Endothelial cell of umbilical vein (primary cell): Measurements from ENCODE around the gene DSG3. TPM values are rescaled to one million over a fixed set of nuclear protein-coding genes. Genes with fewer than 3 reads are reported as not detected.

ENCODE experiments used
- BruUV-seq: library from RNA; stranded (reverse); fragments of 400-500 nt; replicated peaks from 2 replicates; lab custom pipeline; 2021; lab: Mats Ljungman, UMichigan
- CTCF ChIA-PET: fragments of 300-600, 350-600 bp; sonication (Branson Sonifier 250); formaldehyde crosslinking; loops from one replicate; lab custom pipeline; 2021; ENCODE audit warnings: antibody characterized with exemption, inconsistent platforms; lab: Charles Lee
- POLR2A ChIA-PET: fragments of 300-600, 350-600 bp; sonication (Branson Sonifier 250); formaldehyde crosslinking; loops from one replicate; lab custom pipeline; 2021; ENCODE audit warnings: antibody characterized with exemption, inconsistent platforms; lab: Charles Lee
- DNase-seq: peaks from one replicate; pipeline ENCODE4 v3.0.0-alpha.2; 2011; ENCODE audit warnings: low read depth, low spot score
- FAIRE-seq: peaks from 2 replicates; lab custom pipeline; 2011; peaks lifted over from hg19 to GRCh38; lab: Jason Lieb, UNC
- H2AFZ ChIP-seq: 2 replicates; pipeline ENCODE4 v1.6.0; 2012; ENCODE audit warnings: low read depth, low read length, control low read depth, inconsistent platforms
- H3K27ac ChIP-seq: 2 replicates; pipeline ENCODE4 v1.5.1; 2011; ENCODE audit warnings: low read depth, mild to moderate bottlenecking, control low read depth, low read length, moderate library complexity; ENCODE audit not compliant: insufficient read depth
- H3K27me3 ChIP-seq, 2 experiments: 2 replicates each; pipeline versions ENCODE4 v1.6.0 to v1.6.1; 2011; ENCODE audit warnings: low read length in 2 of 2, mixed read lengths in 1 of 2; ENCODE audit not compliant: control insufficient read depth in 2 of 2, insufficient read depth in 2 of 2
- H3K36me3 ChIP-seq, 2 experiments: 2 replicates in 1 of 2; 3 replicates in 1 of 2; pipeline ENCODE4 v1.5.1; 2011; ENCODE audit warnings: low read length in 2 of 2, mild to moderate bottlenecking in 1 of 2, moderate library complexity in 1 of 2; ENCODE audit not compliant: control insufficient read depth in 2 of 2, insufficient read depth in 2 of 2; ENCODE audit errors: extremely low read depth in 1 of 2
- H3K4me1 ChIP-seq: 3 replicates; pipeline ENCODE4 v1.5.1; 2011; ENCODE audit warnings: mild to moderate bottlenecking, low read length; ENCODE audit not compliant: control insufficient read depth, insufficient read depth; ENCODE audit errors: extremely low read depth
- H3K4me2 ChIP-seq: 2 replicates; pipeline ENCODE4 v1.6.1; 2011; ENCODE audit warnings: low read length, control low read depth, mixed read lengths; ENCODE audit not compliant: insufficient read depth
- H3K4me3 ChIP-seq, 3 experiments: fragments of 200-600 bp in 1 of 3; sonication (generic), shearing (Covaris generic) in 1 of 3; replicated peaks in 1 of 3; 2 replicates each; pipeline ENCODE4 v1.5.1; 2011 to 2016; ENCODE audit warnings: control low read depth in 3 of 3, low read length in 3 of 3, mild to moderate bottlenecking in 2 of 3, inconsistent platforms in 1 of 3, low read depth in 1 of 3, moderate library complexity in 1 of 3; ENCODE audit not compliant: insufficient read depth in 1 of 3
- H3K79me2 ChIP-seq: 2 replicates; pipeline ENCODE4 v1.6.0; 2012; ENCODE audit warnings: low read length, inconsistent platforms; ENCODE audit not compliant: control insufficient read depth, insufficient read depth
- H3K9ac ChIP-seq: replicated peaks from 2 replicates; pipeline ENCODE3; 2011; ENCODE audit warnings: low read length, control low read depth; ENCODE audit not compliant: insufficient read depth; ENCODE audit errors: extremely low read depth
- H3K9me1 ChIP-seq: replicated peaks from 3 replicates; pipeline ENCODE4 v1.6.0; 2011; ENCODE audit warnings: mild to moderate bottlenecking, low read length; ENCODE audit not compliant: control insufficient read depth, insufficient read depth; ENCODE audit errors: extremely low read depth
- H3K9me3 ChIP-seq: replicated peaks from 2 replicates; pipeline ENCODE4 v1.5.1; 2012; ENCODE audit warnings: low read length, inconsistent platforms; ENCODE audit not compliant: control insufficient read depth, insufficient read depth
- H4K20me1 ChIP-seq: replicated peaks from 2 replicates; pipeline ENCODE3; 2011; ENCODE audit warnings: mild to moderate bottlenecking, low read length; ENCODE audit not compliant: control insufficient read depth, insufficient read depth; ENCODE audit errors: extremely low read depth
- CTCF ChIP-seq, 2 donors: IDR thresholded peaks; 1 replicate in 1 of 2; 2 replicates in 1 of 2; pipeline ENCODE4 v1.5.1; 2011; ENCODE audit warnings: low read length in 2 of 2, mild to moderate bottlenecking in 2 of 2, moderate library complexity in 2 of 2, control low read depth in 1 of 2, inconsistent platforms in 1 of 2, low read depth in 1 of 2; ENCODE audit not compliant: insufficient read depth in 1 of 2; ENCODE audit errors: extremely low read depth in 1 of 2
- EZH2 ChIP-seq: IDR thresholded peaks from 2 replicates; pipeline ENCODE4 v1.6.1; 2012; ENCODE audit warnings: borderline replicate concordance, low read depth, mild to moderate bottlenecking, moderate library complexity, low read length, inconsistent platforms; ENCODE audit not compliant: severe bottlenecking
- FOS ChIP-seq: IDR thresholded peaks from 2 replicates; pipeline ENCODE4 v1.6.1; 2011; ENCODE audit warnings: mild to moderate bottlenecking, low read length, moderate library complexity, borderline replicate concordance; ENCODE audit not compliant: insufficient read depth
- GATA2 ChIP-seq: IDR thresholded peaks from 2 replicates; pipeline ENCODE4 v1.7.0; 2011; ENCODE audit warnings: low read depth, mild to moderate bottlenecking, moderate library complexity, mixed read lengths, low read length; ENCODE audit not compliant: insufficient read length, insufficient read depth
- JUN ChIP-seq: IDR thresholded peaks from 2 replicates; pipeline ENCODE4 v1.6.1; 2011; ENCODE audit warnings: borderline replicate concordance, low read depth; ENCODE audit not compliant: insufficient read length, insufficient read depth
- MYC ChIP-seq: IDR thresholded peaks from one replicate; pipeline ENCODE4 v1.6.1; 2011; ENCODE audit warnings: mild to moderate bottlenecking, low read depth, low read length
- POLR2A ChIP-seq: IDR thresholded peaks from 2 replicates; pipeline ENCODE4 v1.6.1; 2012; ENCODE audit warnings: low read depth, mild to moderate bottlenecking, control low read depth, low read length
- POLR2AphosphoS5 ChIP-seq: IDR thresholded peaks from 2 replicates; pipeline ENCODE4 v1.6.1; 2012; ENCODE audit warnings: low read depth, mild to moderate bottlenecking, control low read depth, low read length, moderate library complexity; ENCODE audit not compliant: insufficient read depth
- dilution Hi-C: fragments of 300-500 bp; cut with MboI; formaldehyde crosslinking; loops from one replicate; pipeline ENCODE4 v1.15.0; 2019; ENCODE audit warnings: low sequenced_read_pairs; ENCODE audit not compliant: extremely low pct_ligation_motif_present
- intact Hi-C: fragments of 100-400 bp; cut with micrococcal nuclease; formaldehyde crosslinking; loops from one replicate; pipeline ENCODE4 v1.10.0; 2022
- polyA plus RNA-seq, 4 experiments: library from polyadenylated mRNA; depleted of rRNA in 3 of 4; stranded (reverse) in 3 of 4; unstranded in 1 of 4; fragments of >200 nt; gene quantifications; 2 replicates each; pipeline versions ENCODE4 v1.2.1 to v1.2.3, GENCODE V29; 2011 to 2012; ENCODE audit warnings: missing spikeins in 1 of 4
- total RNA-seq: library from RNA; stranded (reverse); gene quantifications from 2 replicates; pipeline ENCODE4 v1.2.3, GENCODE V29; 2021
- TF ChIP-seq, protein P1 (sequence below): IDR thresholded peaks from 2 replicates; pipeline ENCODE4 v1.6.1; 2011; ENCODE audit not compliant: insufficient read depth, insufficient read length

The DSG3 gene
- total and polyA plus RNA-seq, 2 donors (not counting 3 experiments of a cell fraction or from before 2014, with no cell fraction given), result 0.07 TPM; not detected in 1

DNA sequence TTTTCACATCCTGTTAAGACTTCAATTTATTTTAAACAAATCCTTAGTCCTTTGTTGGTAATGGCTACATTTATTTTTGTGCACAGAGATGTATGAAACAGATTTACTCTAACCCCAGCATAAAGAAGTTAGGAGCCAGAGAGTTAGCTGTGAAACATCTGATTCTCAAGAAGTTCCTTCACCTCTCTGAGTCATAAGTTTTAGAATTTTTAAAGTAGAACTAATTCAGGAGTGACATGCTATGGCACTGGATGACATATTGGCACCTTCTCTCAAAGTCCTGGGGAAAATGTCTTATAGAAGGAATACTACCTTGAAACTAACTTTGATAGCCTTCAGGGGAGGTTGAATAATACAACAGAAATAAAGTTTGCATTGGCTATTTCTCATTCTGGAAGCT is 44.0 kb downstream of the DSG3 start:
- Histone ChIP-seq H3K4me1 (no peaks in the 10 kb centered on the region), H3K9me3 (no peaks in the 10 kb centered on the region), H2AFZ (no peak overlapping the region), H3K27me3 (no peaks in the 10 kb centered on the region), H3K27ac (no peak overlapping the region), H3K9me1 (no peaks in the 10 kb centered on the region), H3K4me3 (no peak overlapping the region), H4K20me1 (no peaks in the 10 kb centered on the region), H3K36me3 (no peaks in the 10 kb centered on the region), H3K4me2 (no peak overlapping the region), H3K79me2 (no peaks in the 10 kb centered on the region), H3K9ac (no peak overlapping the region)
- no peak for DNase-seq
- TF ChIP-seq POLR2AphosphoS5 (no peak), CTCF (IDR thresholded peaks at IDR 0.05; ENCODE audit: extremely low read depth in 1 of 2, insufficient read depth in 1 of 2, low read depth in 1 of 2, low read length in 2 of 2) (no peak), GATA2 (no peak)
- FAIRE-seq, result no peak
- intact Hi-C loops, result no loop called here
- no TSS peak for BruUV-seq
- CTCF ChIA-PET, result interaction anchor here (1.2 kb wide), 1 partner anchor 10 kb away, joined by 3 read pairs; no protein-coding TSS in a partner anchor
- POLR2A ChIA-PET, result no interaction called here
- dilution Hi-C loops, result no loop called here

DNA sequence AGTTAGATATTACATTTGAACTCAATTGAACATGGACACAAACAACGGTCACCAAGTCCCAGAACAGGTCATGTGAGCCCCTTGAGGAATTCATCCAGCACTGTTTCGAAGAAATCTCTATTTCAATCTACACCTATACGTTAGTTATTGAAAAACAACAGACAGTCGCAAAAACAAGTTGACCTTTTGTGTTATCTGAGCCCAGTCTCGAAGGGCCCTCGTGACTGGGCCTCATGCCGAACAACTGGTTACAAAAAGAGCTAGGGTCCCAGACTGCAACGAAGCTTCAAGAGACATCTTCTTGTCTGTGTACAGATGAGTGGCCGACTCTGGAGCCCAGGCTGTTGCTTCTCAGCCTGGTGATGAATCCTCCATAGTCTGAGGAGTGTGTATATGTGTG is 45.1 kb downstream of the DSG3 start:
- H3K9me3 ChIP-seq, result no peaks in the 10 kb centered on the region
- DNase-seq (no peak), FAIRE-seq (no peak)
- H3K4me1 ChIP-seq, result no peaks in the 10 kb centered on the region
- H3K9me1 ChIP-seq, result no peaks in the 10 kb centered on the region
- intact Hi-C loops, result no loop called here
- no peaks in the 10 kb centered on the region for H3K36me3 ChIP-seq
- dilution Hi-C loops, result no loop called here
- no TSS peak for BruUV-seq
- no peak overlapping the region for H2AFZ ChIP-seq
- H4K20me1 ChIP-seq, result no peaks in the 10 kb centered on the region
- no peak overlapping the region for H3K4me3 ChIP-seq
- H3K79me2 ChIP-seq, result no peaks in the 10 kb centered on the region
- no peak overlapping the region for H3K9ac ChIP-seq
- H3K27ac ChIP-seq, result no peak overlapping the region
- ChIA-PET POLR2A (no interaction called here), CTCF (interaction anchor here (1.2 kb wide), 1 partner anchor 11 kb away, joined by 3 read pairs; no protein-coding TSS in a partner anchor)
- TF ChIP-seq EZH2 (no peak), JUN (no peak), MYC (no peak), POLR2AphosphoS5 (no peak), GATA2 (no peak), CTCF (IDR thresholded peaks at IDR 0.05; ENCODE audit: extremely low read depth in 1 of 2, insufficient read depth in 1 of 2, low read depth in 1 of 2, low read length in 2 of 2) (no peak), FOS (no peak), POLR2A (no peak)
- TF ChIP-seq, protein P1, sequence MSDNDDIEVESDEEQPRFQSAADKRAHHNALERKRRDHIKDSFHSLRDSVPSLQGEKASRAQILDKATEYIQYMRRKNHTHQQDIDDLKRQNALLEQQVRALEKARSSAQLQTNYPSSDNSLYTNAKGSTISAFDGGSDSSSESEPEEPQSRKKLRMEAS, result no peak
- H3K4me2 ChIP-seq, result no peak overlapping the region
- H3K27me3 ChIP-seq, result peaks cover 7 to 10% of the 10 kb centered on the region in 2 experiments
